Naive thymus-derived CD8-positive, alpha-beta T cell (primary cell): ENCODE results near the gene PROSER3. TPM values are rescaled to one million over a fixed set of nuclear protein-coding genes. Genes with fewer than 3 reads are reported as not detected.

Source experiments
- ATAC-seq, 2 donors: fragments of 150-1000 bp; cut with Tn5 transposase in 1 of 2; sonication (Bioruptor Pico), chemical (Tn5 transposase) in 1 of 2; 1 replicate in 1 of 2; 2 replicates in 1 of 2; pipeline ENCODE4 v1.10.0; 2021; ENCODE audit warnings: mild to moderate bottlenecking in 2 of 2, moderate library complexity in 2 of 2
- POLR2A ChIA-PET: fragments of 350-600 bp; sonication (Branson Sonifier 250); formaldehyde crosslinking; loops from one replicate; lab custom pipeline; 2021; ENCODE audit warnings: antibody characterized with exemption; lab: Charles Lee
- DNase-seq, 10 donors: peaks; one replicate each; pipeline versions ENCODE4 v3.0.0 to v3.0.0-alpha.2; 2020 to 2022
- H3K27ac Mint-ChIP-seq, 10 donors: one replicate each; pipeline ENCODE4 v1.8.0; 2020 to 2022; ENCODE audit warnings: mild to moderate bottlenecking in 10 of 10, mixed read lengths in 10 of 10, moderate library complexity in 4 of 10, inconsistent platforms in 1 of 10
- H3K27me3 Mint-ChIP-seq, 5 donors: one replicate each; pipeline ENCODE4 v1.8.0; 2021 to 2022; ENCODE audit warnings: mixed read lengths in 5 of 5
- H3K36me3 Mint-ChIP-seq, 3 donors: one replicate each; pipeline ENCODE4 v1.8.0; 2020 to 2022; ENCODE audit warnings: mixed read lengths in 3 of 3, mild to moderate bottlenecking in 2 of 3, inconsistent platforms in 1 of 3
- H3K4me1 Mint-ChIP-seq, 4 donors: one replicate each; pipeline ENCODE4 v1.8.0; 2021 to 2022; ENCODE audit warnings: mixed read lengths in 4 of 4
- H3K4me3 Mint-ChIP-seq, 10 donors: one replicate each; pipeline ENCODE4 v1.8.0; 2020 to 2022; ENCODE audit warnings: mild to moderate bottlenecking in 10 of 10, mixed read lengths in 10 of 10, moderate library complexity in 6 of 10, inconsistent platforms in 1 of 10
- H3K9me3 Mint-ChIP-seq, 9 donors: one replicate each; pipeline ENCODE4 v1.8.0; 2020 to 2022; ENCODE audit warnings: mixed read lengths in 9 of 9, mild to moderate bottlenecking in 3 of 9, inconsistent platforms in 1 of 9, moderate library complexity in 1 of 9
- polyA plus RNA-seq, 3 donors: library from polyadenylated mRNA; unstranded; fragments of 300-500 nt; fragmentation: Illumina TruSeq; gene quantifications; one replicate each; pipeline ENCODE4 v1.2.3, GENCODE V29; 2021
- total RNA-seq, 8 experiments: library from RNA in 2 of 8; stranded (reverse) in 2 of 8; gene quantifications; one replicate each; pipeline ENCODE4 v1.2.3 and lab custom pipeline; 2021 to 2026

Gene PROSER3
- total and polyA plus RNA-seq, 5 experiments from 2014 or later, result 3.4 to 43.5 (median 7.4) TPM

GRCh38 chr19:35751839-35752745, 5.9 kb upstream of the PROSER3 start:
- Mint-ChIP-seq H3K4me3 (no peak overlapping the region), H3K4me1 (peaks cover 24 to 43% (median 38%) of the 10 kb centered on the region in 4 donors), H3K27ac (no peak overlapping the region), H3K9me3 (no peaks in the 10 kb centered on the region), H3K36me3 (peaks cover 0 to 17% (median 7%) of the 10 kb centered on the region in 3 donors), H3K27me3 (peaks cover 2 to 11% (median 8%) of the 10 kb centered on the region in 5 donors)
- DNase-seq (no peak), ATAC-seq (no peak)
- POLR2A ChIA-PET, result interaction anchor here (1.2 kb wide), 1 partner anchor 10 kb away, joined by 5 read pairs; the partner anchor contains the start of gene IGFLR1

GRCh38 chr19:35752746-35753350, 5.1 kb upstream of the PROSER3 start:
- Mint-ChIP-seq H3K27ac (no peak overlapping the region), H3K36me3 (peaks cover 0 to 17% (median 7%) of the 10 kb centered on the region in 3 donors), H3K9me3 (no peaks in the 10 kb centered on the region), H3K4me1 (peaks cover 23 to 49% (median 41%) of the 10 kb centered on the region in 4 donors), H3K27me3 (peaks cover 2 to 11% (median 9%) of the 10 kb centered on the region in 5 donors), H3K4me3 (peak overlapping the region in 1 of 10 donors; percentile 56)
- POLR2A ChIA-PET, result interaction anchor here (1.2 kb wide), 1 partner anchor 11 kb away, joined by 5 read pairs; the partner anchor contains the start of gene IGFLR1
- ATAC-seq (no peak), DNase-seq (no peak)

- peak overlapping the region in 1 of 10 donors; percentile 49 for H3K27ac Mint-ChIP-seq
- DNase-seq, result no peak
- peak overlapping the region in 2 of 10 donors; percentile 10 to 95 for H3K4me3 Mint-ChIP-seq
- no peaks in the 10 kb centered on the region for H3K9me3 Mint-ChIP-seq
- no peak for ATAC-seq
- POLR2A ChIA-PET, result interaction anchor here (4.1 kb wide), 1 partner anchor 10 kb away, joined by 36 read pairs; the partner anchor contains the start of genes IGFLR1, PSENEN and U2AF1L4
- H3K36me3 Mint-ChIP-seq, result peaks cover 0 to 17% (median 7%) of the 10 kb centered on the region in 3 donors
- peaks cover 2 to 12% (median 9%) of the 10 kb centered on the region in 5 donors for H3K27me3 Mint-ChIP-seq
- H3K4me1 Mint-ChIP-seq, result peaks cover 15 to 43% (median 37%) of the 10 kb centered on the region in 4 donors
These were observed 4.2 kb upstream of the PROSER3 start for GRCh38 chr19:35753634-35754369.

GRCh38 chr19:35754370-35755130, 3.4 kb upstream of the PROSER3 start:
- ATAC-seq (no peak), DNase-seq (peak in 1 of 10 donors; percentile 34)

GRCh38 chr19:35755131-35755549, 2.8 kb upstream of the PROSER3 start:
- peaks cover 2 to 12% (median 9%) of the 10 kb centered on the region in 5 donors for H3K27me3 Mint-ChIP-seq
- peak overlapping the region in 2 of 10 donors; percentile 34 to 40 for H3K27ac Mint-ChIP-seq
- peaks cover 0 to 17% (median 7%) of the 10 kb centered on the region in 3 donors for H3K36me3 Mint-ChIP-seq
- H3K4me3 Mint-ChIP-seq, result peak overlapping the region in 9 of 10 donors; percentile 28 to 95 (median 58)
- no peak for DNase-seq
- no peak for ATAC-seq
- H3K9me3 Mint-ChIP-seq, result no peaks in the 10 kb centered on the region
- POLR2A ChIA-PET, result interaction anchor here (0.9 to 4.1 kb wide), 2 partner anchors 11 to 107 kb away, joined by 4 to 36 read pairs; partner anchors contain the start of genes COX6B1, IGFLR1, PSENEN and U2AF1L4
- peaks cover 16 to 41% (median 36%) of the 10 kb centered on the region in 4 donors for H3K4me1 Mint-ChIP-seq

More at GRCh38 chr19:35754370-35755130, 3.4 kb upstream of the PROSER3 start:
- Mint-ChIP-seq H3K4me3 (peak overlapping the region in 4 of 10 donors; percentile 10 to 95 (median 63)), H3K27ac (peak overlapping the region in 1 of 10 donors; percentile 49), H3K4me1 (peaks cover 15 to 43% (median 38%) of the 10 kb centered on the region in 4 donors), H3K36me3 (peaks cover 0 to 17% (median 7%) of the 10 kb centered on the region in 3 donors), H3K27me3 (peaks cover 2 to 12% (median 9%) of the 10 kb centered on the region in 5 donors), H3K9me3 (no peaks in the 10 kb centered on the region)
- POLR2A ChIA-PET, result interaction anchor here (4.1 kb wide), 1 partner anchor 11 kb away, joined by 36 read pairs; the partner anchor contains the start of genes IGFLR1, PSENEN and U2AF1L4

- Mint-ChIP-seq H3K36me3 (peaks cover 0 to 19% (median 7%) of the 10 kb centered on the region in 3 donors), H3K4me1 (peaks cover 16 to 41% (median 37%) of the 10 kb centered on the region in 4 donors), H3K4me3 (peak overlapping the region; percentile 16 to 95 (median 66)), H3K9me3 (no peaks in the 10 kb centered on the region), H3K27me3 (peaks cover 2 to 12% (median 9%) of the 10 kb centered on the region in 5 donors), H3K27ac (peak overlapping the region in 3 of 10 donors; percentile 69 to 91 (median 79))
- DNase-seq, result peak in 9 of 10 donors; percentile 34 to 74 (median 55)
- POLR2A ChIA-PET, result interaction anchor here (0.9 to 4.1 kb wide), 5 partner anchors 8 to 108 kb away, joined by 4 to 36 read pairs (median 10); partner anchors contain the start of genes COX6B1, IGFLR1, LIN37 and PSENEN
- ATAC-seq, result peak in 1 of 2 donors; percentile 6
These were observed 2.2 kb upstream of the PROSER3 start for GRCh38 chr19:35755550-35756376.

- Mint-ChIP-seq H3K4me1 (peaks cover 16 to 41% (median 38%) of the 10 kb centered on the region in 4 donors), H3K27me3 (peaks cover 2 to 12% (median 9%) of the 10 kb centered on the region in 5 donors), H3K36me3 (peaks cover 0 to 24% (median 5%) of the 10 kb centered on the region in 3 donors), H3K9me3 (no peaks in the 10 kb centered on the region), H3K27ac (peak within 1 kb of the TSS; percentile 93 to 98 (median 96)), H3K4me3 (peak within 1 kb of the TSS; percentile 90 to 99 (median 98))
- POLR2A ChIA-PET, result interaction anchor here (0.6 to 4.1 kb wide), 8 partner anchors 7 to 109 kb away, joined by 3 to 36 read pairs (median 5); partner anchors contain the start of genes COX6B1, IGFLR1, LIN37 and PSENEN
- DNase-seq (no peak), ATAC-seq (no peak)
These were observed 1.4 kb upstream of the PROSER3 start, which contains the start of gene HSPB6 for GRCh38 chr19:35756377-35757230. Gene HSPB6, minus strand, starts transcription at chr19:35757029. Its CDS starts 21 bp downstream, at chr19:35757008.

GRCh38 chr19:35757231-35757748, 686 bp upstream of the PROSER3 start:
- Mint-ChIP-seq H3K4me3 (peak overlapping the region; percentile 90 to 99 (median 98)), H3K27me3 (peaks cover 2 to 12% (median 9%) of the 10 kb centered on the region in 5 donors), H3K36me3 (peaks cover 0 to 27% (median 5%) of the 10 kb centered on the region in 3 donors), H3K4me1 (peaks cover 18 to 41% (median 40%) of the 10 kb centered on the region in 4 donors), H3K9me3 (no peaks in the 10 kb centered on the region), H3K27ac (peak overlapping the region in 6 of 10 donors; percentile 44 to 98 (median 94))
- DNase-seq, result peak in 2 of 10 donors; percentile 21
- POLR2A ChIA-PET, result interaction anchor here (0.6 to 4.1 kb wide), 7 partner anchors 8 to 55 kb away, joined by 3 to 36 read pairs (median 6); partner anchors contain the start of genes IGFLR1, LIN37, PSENEN and U2AF1L4
- ATAC-seq, result no peak

GRCh38 chr19:35759697-35760096, 1.7 kb downstream of the PROSER3 start:
- Mint-ChIP-seq H3K36me3 (peaks cover 0 to 40% (median 0%) of the 10 kb centered on the region in 3 donors), H3K4me3 (peak overlapping the region; percentile 16 to 98 (median 78)), H3K4me1 (peaks cover 17 to 41% (median 40%) of the 10 kb centered on the region in 4 donors), H3K27me3 (peaks cover 2 to 11% (median 9%) of the 10 kb centered on the region in 5 donors), H3K27ac (peak overlapping the region in 4 of 10 donors; percentile 16 to 85 (median 46)), H3K9me3 (no peaks in the 10 kb centered on the region)
- ATAC-seq, result no peak
- DNase-seq, result no peak
- POLR2A ChIA-PET, result interaction anchor here (1.3 to 1.8 kb wide), 2 partner anchors 15 to 18 kb away, joined by 4 to 7 read pairs; partner anchors contain the start of genes IGFLR1, PSENEN and U2AF1L4
